ENCODE data around the gene PARVG.

The PARVG gene

GRCh38 chr22:44159811-44160210, 20.9 kb upstream of the PARVG start:
- Histone ChIP-seq H3K36me3 (ENCODE audit: control insufficient read depth, insufficient read depth, low read length) (peaks cover 26% of the 10 kb centered on the region), H3K27me3 (replicated peaks; ENCODE audit: control insufficient read depth, insufficient read depth, low read length) (no peaks in the 10 kb centered on the region), H3K4me3 (replicated peaks; ENCODE audit: low read depth, low read length) (no peak overlapping the region)
- no peak for TF ChIP-seq CTCF (IDR thresholded peaks at IDR 0.05; ENCODE audit: insufficient read depth, low read length, poor library complexity, severe bottlenecking)
- no peak for DNase-seq (ENCODE audit: extremely low read depth, insufficient read length)

- TF ChIP-seq CTCF (IDR thresholded peaks at IDR 0.05; ENCODE audit: insufficient read depth, low read length, poor library complexity, severe bottlenecking), result no peak
- no peak for DNase-seq (ENCODE audit: extremely low read depth, insufficient read length)
- Histone ChIP-seq H3K36me3 (ENCODE audit: control insufficient read depth, insufficient read depth, low read length) (peaks cover 26% of the 10 kb centered on the region), H3K27me3 (replicated peaks; ENCODE audit: control insufficient read depth, insufficient read depth, low read length) (no peaks in the 10 kb centered on the region), H3K4me3 (replicated peaks; ENCODE audit: low read depth, low read length) (no peak overlapping the region)
Measured at GRCh38 chr22:44160421-44160820, 20.3 kb upstream of the PARVG start.

GRCh38 chr22:44161673-44162072, 19.1 kb upstream of the PARVG start:
- TF ChIP-seq CTCF (IDR thresholded peaks at IDR 0.05; ENCODE audit: insufficient read depth, low read length, poor library complexity, severe bottlenecking), result no peak
- H3K4me3 ChIP-seq (replicated peaks; ENCODE audit: low read depth, low read length), result no peak overlapping the region
- H3K36me3 ChIP-seq (ENCODE audit: control insufficient read depth, insufficient read depth, low read length), result peaks cover 28% of the 10 kb centered on the region
- H3K27me3 ChIP-seq (replicated peaks; ENCODE audit: control insufficient read depth, insufficient read depth, low read length), result no peaks in the 10 kb centered on the region
- DNase-seq (ENCODE audit: extremely low read depth, insufficient read length), result no peak

GRCh38 chr22:44162960-44163359, 17.8 kb upstream of the PARVG start:
- H3K36me3 ChIP-seq (ENCODE audit: control insufficient read depth, insufficient read depth, low read length), result peaks cover 31% of the 10 kb centered on the region
- H3K4me3 ChIP-seq (replicated peaks; ENCODE audit: low read depth, low read length), result no peak overlapping the region
- no peaks in the 10 kb centered on the region for H3K27me3 ChIP-seq (replicated peaks; ENCODE audit: control insufficient read depth, insufficient read depth, low read length)
- no peak for DNase-seq (ENCODE audit: extremely low read depth, insufficient read length)
- TF ChIP-seq CTCF (IDR thresholded peaks at IDR 0.05; ENCODE audit: insufficient read depth, low read length, poor library complexity, severe bottlenecking), result no peak

GRCh38 chr22:44163536-44163935, 17.2 kb upstream of the PARVG start:
- no peak overlapping the region for H3K4me3 ChIP-seq (replicated peaks; ENCODE audit: low read depth, low read length)
- no peak for DNase-seq (ENCODE audit: extremely low read depth, insufficient read length)
- no peak for TF ChIP-seq CTCF (IDR thresholded peaks at IDR 0.05; ENCODE audit: insufficient read depth, low read length, poor library complexity, severe bottlenecking)
- H3K36me3 ChIP-seq (ENCODE audit: control insufficient read depth, insufficient read depth, low read length), result peaks cover 34% of the 10 kb centered on the region
- H3K27me3 ChIP-seq (replicated peaks; ENCODE audit: control insufficient read depth, insufficient read depth, low read length), result no peaks in the 10 kb centered on the region

- TF ChIP-seq CTCF (IDR thresholded peaks at IDR 0.05; ENCODE audit: insufficient read depth, low read length, poor library complexity, severe bottlenecking), result no peak
- no peak overlapping the region for H3K4me3 ChIP-seq (replicated peaks; ENCODE audit: low read depth, low read length)
- H3K36me3 ChIP-seq (ENCODE audit: control insufficient read depth, insufficient read depth, low read length), result peaks cover 33% of the 10 kb centered on the region
- no peak for DNase-seq (ENCODE audit: extremely low read depth, insufficient read length)
- no peaks in the 10 kb centered on the region for H3K27me3 ChIP-seq (replicated peaks; ENCODE audit: control insufficient read depth, insufficient read depth, low read length)
Measured at GRCh38 chr22:44164031-44164430, 16.7 kb upstream of the PARVG start.

All from GM06990 (cell line).